NT2/D1 (cell line): ENCODE data around the gene PLPPR1.
A peak's percentile ranks its signal among the peaks of the same experiment; 100 is the strongest.

Source experiments
- DNase-seq: peaks from one replicate; pipeline ENCODE4 v3.0.0-alpha.2; 2011; ENCODE audit warnings: low read depth, low spot score
- H3K27me3 ChIP-seq: 2 replicates; pipeline ENCODE4 v1.6.0; 2011; ENCODE audit warnings: mild to moderate bottlenecking; ENCODE audit not compliant: insufficient read length, insufficient read depth
- H3K36me3 ChIP-seq: 2 replicates; pipeline ENCODE4 v1.6.1; 2011; ENCODE audit warnings: mild to moderate bottlenecking, low read length, mixed read lengths; ENCODE audit not compliant: insufficient read depth, insufficient read length
- H3K4me1 ChIP-seq: 2 replicates; pipeline ENCODE4 v1.5.1; 2011; ENCODE audit not compliant: insufficient read depth, insufficient read length
- H3K4me3 ChIP-seq: 2 replicates; pipeline ENCODE4 v1.5.1; 2011; ENCODE audit warnings: low read depth; ENCODE audit not compliant: insufficient read length
- H3K9ac ChIP-seq: 2 replicates; pipeline ENCODE4 v1.6.0; 2011; ENCODE audit warnings: low read depth; ENCODE audit not compliant: insufficient read length
- H3K9me3 ChIP-seq: 2 replicates; pipeline ENCODE4 v1.5.1; 2011; ENCODE audit warnings: mild to moderate bottlenecking, low read length; ENCODE audit not compliant: insufficient read depth
- SUZ12 ChIP-seq: IDR thresholded peaks from 2 replicates; pipeline ENCODE4 v1.6.1; 2011; ENCODE audit not compliant: insufficient read length, insufficient read depth; ENCODE audit errors: extremely low read depth
- YY1 ChIP-seq: IDR thresholded peaks from 2 replicates; pipeline ENCODE4 v1.6.1; 2011; ENCODE audit not compliant: insufficient read length, insufficient read depth
- ZNF274 ChIP-seq: IDR thresholded peaks from 2 replicates; pipeline ENCODE4 v1.6.1; 2011; ENCODE audit warnings: mild to moderate bottlenecking, low read depth, low read length

PLPPR1 gene

DNA sequence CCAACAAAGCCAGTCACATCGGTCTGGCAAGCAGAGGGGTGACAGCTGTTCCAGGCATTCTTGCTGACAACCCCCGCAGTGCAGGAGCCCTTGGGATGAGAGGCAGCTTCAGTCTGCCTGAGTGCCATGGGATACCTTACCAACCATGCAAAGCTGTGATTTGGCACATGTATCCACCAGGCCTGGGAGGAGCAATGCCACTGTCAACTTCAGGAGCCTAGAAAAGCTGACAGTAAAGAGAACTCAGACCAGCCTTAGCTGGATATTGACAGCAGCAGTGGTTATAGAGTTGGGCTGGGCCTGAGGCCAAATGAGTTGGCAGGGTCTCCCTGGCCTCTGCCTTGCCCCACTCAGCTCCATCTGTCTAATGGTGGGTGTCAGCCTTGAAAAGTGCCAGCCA lies 10.1 kb upstream of the PLPPR1 start:
- TF ChIP-seq SUZ12 (no peak), ZNF274 (no peak), YY1 (no peak)
- Histone ChIP-seq H3K4me3 (no peak overlapping the region), H3K36me3 (no peaks in the 10 kb centered on the region), H3K27me3 (no peaks in the 10 kb centered on the region), H3K9ac (no peak overlapping the region), H3K4me1 (no peaks in the 10 kb centered on the region), H3K9me3 (no peaks in the 10 kb centered on the region)
- DNase-seq = no peak

DNA sequence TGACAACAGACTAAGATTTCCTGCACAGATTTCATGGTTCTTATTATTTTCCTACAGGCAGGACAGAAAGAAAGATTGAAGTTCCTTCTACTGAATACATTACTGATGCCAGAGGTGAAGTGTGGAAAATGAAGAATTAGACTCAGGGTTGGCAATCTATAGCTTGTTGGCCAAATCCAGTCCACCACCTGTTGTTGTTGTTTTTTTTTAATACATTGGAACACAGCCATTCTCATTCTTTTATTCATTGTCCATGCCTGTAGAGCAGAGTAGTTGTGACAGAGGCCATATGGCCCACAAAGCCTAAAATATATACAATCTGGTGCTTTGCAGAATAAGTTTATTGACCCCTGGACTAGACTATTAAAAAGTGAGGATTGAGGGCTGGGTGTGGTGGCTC lies 5.8 kb upstream of the PLPPR1 start:
- no peak for DNase-seq
- TF ChIP-seq YY1 (no peak), ZNF274 (no peak), SUZ12 (no peak)
- no peaks in the 10 kb centered on the region for H3K4me1 ChIP-seq

DNA sequence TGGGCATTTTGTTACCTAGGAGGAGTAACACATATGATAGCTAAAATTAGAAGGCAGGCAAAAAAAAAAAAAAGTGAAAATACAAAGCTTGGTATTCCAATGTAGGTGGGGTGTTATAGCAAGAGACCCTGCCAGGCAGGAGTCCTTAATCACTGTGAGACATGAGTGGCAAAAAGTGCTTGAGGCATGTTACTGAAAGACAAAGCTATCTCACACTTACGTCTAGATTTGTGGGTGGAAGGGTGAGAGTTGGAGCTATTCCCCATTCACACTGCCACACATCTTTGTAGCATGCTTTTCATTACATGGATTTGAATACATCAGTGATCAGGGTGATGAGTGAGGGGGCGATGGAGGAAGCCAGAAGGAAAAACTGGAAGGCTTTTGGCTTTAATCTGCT lies 2.6 kb upstream of the PLPPR1 start:
- H3K27me3 ChIP-seq = peaks cover 48% of the 10 kb centered on the region
- H3K9ac ChIP-seq = no peak overlapping the region
- no peaks in the 10 kb centered on the region for H3K36me3 ChIP-seq
- H3K9me3 ChIP-seq = no peaks in the 10 kb centered on the region
- no peak overlapping the region for H3K4me3 ChIP-seq
- TF ChIP-seq YY1 = no peak
- TF ChIP-seq ZNF274 = no peak
- no peak for TF ChIP-seq SUZ12
- no peak for DNase-seq
- H3K4me1 ChIP-seq = no peaks in the 10 kb centered on the region

More for the DNA sequence above, 5.8 kb upstream of the PLPPR1 start:
- H3K36me3 ChIP-seq = no peaks in the 10 kb centered on the region
- peaks cover 17% of the 10 kb centered on the region for H3K27me3 ChIP-seq
- no peak overlapping the region for H3K4me3 ChIP-seq
- no peak overlapping the region for H3K9ac ChIP-seq
- H3K9me3 ChIP-seq = no peaks in the 10 kb centered on the region

DNA sequence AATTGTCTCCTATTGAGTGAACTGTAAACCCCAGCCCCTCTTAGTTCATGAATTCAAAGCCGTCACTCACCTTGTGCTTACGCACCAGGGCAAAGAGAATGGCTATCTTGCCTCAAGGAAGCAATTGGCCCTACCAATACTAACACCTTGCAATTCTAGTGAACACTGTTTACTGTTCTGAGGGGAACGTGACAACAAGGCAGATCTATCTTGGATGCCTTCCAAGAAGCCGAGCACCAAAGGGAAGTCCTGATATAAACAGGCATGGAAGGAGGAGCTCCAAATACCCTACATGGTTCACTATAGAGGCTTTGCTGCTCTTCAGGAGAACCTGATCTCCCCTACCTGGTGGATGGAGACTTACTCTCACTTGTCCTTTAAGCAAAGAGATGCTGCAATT lies 1.7 kb upstream of the PLPPR1 start:
- no peaks in the 10 kb centered on the region for H3K9me3 ChIP-seq
- no peak for TF ChIP-seq ZNF274
- TF ChIP-seq YY1 = no peak
- no peak for TF ChIP-seq SUZ12
- no peaks in the 10 kb centered on the region for H3K4me1 ChIP-seq
- H3K4me3 ChIP-seq = no peak overlapping the region
- H3K9ac ChIP-seq = no peak overlapping the region
- no peak for DNase-seq
- H3K27me3 ChIP-seq = peaks cover 57% of the 10 kb centered on the region
- no peaks in the 10 kb centered on the region for H3K36me3 ChIP-seq

DNA sequence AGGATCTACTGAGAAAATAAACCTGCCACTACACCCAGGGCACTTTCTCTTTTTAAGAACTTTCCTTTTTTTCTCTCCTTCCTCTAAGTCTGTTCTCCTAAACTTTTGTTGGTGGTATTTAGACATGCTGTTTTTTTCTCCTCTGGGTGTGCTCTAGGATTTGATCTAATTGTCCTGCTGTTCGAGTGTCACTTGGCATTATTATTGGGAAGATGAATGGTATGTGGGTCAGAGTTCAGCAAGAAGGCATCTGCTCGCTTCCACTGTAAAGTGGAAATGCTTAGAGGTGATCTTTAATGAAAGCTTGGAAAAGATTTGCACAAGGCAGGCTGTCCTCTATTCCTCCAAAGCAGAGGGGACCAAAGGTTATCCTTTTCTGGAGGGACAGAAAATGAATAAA lies 1.3 kb upstream of the PLPPR1 start:
- TF ChIP-seq YY1 = no peak
- TF ChIP-seq SUZ12 = no peak
- TF ChIP-seq ZNF274 = no peak
- no peaks in the 10 kb centered on the region for H3K36me3 ChIP-seq
- DNase-seq = no peak
- H3K27me3 ChIP-seq = peaks cover 61% of the 10 kb centered on the region
- no peak overlapping the region for H3K9ac ChIP-seq
- H3K4me1 ChIP-seq = no peaks in the 10 kb centered on the region
- H3K4me3 ChIP-seq = no peak overlapping the region
- H3K9me3 ChIP-seq = no peaks in the 10 kb centered on the region

DNA sequence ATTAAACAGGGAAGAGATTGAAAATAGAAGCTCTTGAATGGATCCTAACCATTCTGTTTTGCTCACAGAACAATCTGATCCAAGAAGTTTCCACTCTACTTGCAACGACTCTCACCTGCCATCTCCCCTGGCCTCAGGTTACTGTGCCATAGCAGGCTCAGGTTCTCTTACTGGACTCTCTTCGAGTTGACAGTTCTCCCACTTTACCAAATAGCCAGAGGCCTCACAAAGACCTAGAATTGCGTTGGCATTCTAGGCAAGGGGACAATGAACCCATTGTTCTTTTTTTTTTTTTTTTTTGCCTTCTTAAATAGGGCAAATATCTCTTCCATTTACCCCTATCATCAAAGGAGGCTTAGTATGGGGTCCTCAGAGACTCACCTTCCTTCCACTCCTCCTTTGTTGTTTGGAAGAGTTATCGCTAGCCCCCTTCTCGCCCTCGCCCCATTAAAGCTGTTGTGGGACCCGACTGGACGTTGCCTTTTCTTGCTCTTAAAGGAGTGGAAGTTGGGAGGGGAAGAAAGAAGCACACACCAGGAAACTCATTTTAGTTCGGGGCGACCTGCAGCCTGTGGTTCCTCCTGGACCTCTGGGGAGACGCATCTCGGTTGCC lies 688 bp upstream of the PLPPR1 start:
- Histone ChIP-seq H3K9me3 (no peaks in the 10 kb centered on the region), H3K4me3 (peak overlapping the region; percentile 86), H3K27me3 (peaks cover 66% of the 10 kb centered on the region), H3K9ac (peak overlapping the region; percentile 86), H3K4me1 (no peaks in the 10 kb centered on the region), H3K36me3 (no peaks in the 10 kb centered on the region)
- DNase-seq = no peak
- TF ChIP-seq ZNF274 (no peak), SUZ12 (no peak), YY1 (no peak)

DNA sequence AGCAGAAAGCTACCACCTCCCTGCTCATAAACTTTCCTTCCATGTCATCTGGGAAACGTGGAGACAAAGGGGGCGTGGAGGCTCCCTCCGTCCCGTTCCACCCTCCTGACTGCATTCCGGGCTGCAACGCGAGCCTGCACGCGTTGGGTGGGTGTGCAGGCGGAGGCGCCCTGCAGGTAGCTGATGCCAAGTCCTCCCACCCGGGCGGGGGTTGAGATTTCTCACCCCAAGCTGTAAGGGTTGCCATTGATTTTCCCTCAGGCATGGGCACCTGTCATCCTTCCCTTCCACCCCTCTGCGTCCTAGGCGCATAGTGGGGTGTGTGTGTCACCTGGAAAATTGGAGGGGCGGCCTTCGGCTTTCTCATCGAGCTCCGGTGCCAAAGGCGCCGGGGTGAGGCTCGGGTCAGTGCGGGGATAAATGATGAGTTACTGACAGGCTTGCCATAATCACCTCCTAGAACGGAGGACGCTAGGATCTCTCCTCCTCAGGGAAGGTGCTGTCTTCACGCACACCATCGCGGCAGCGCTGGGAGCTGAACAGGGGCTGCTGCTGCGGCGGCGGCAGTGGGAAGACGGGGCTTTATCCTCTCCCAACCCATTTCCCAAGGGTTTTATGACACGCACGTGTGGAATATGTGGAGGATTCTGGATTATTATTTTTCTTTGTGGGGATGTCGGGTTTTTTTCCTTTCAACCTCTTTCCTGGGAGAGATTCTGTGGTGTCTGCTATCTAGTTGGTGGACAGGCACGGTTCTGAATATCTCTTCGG lies 973 bp downstream of the PLPPR1 start:
- Histone ChIP-seq H3K27me3 (peaks cover 67% of the 10 kb centered on the region), H3K4me3 (peak overlapping the region; percentile 86), H3K9me3 (no peaks in the 10 kb centered on the region), H3K36me3 (no peaks in the 10 kb centered on the region), H3K9ac (peak overlapping the region; percentile 81), H3K4me1 (no peaks in the 10 kb centered on the region)
- TF ChIP-seq YY1 (no peak), SUZ12 (peak; percentile 97), ZNF274 (no peak)
- no peak for DNase-seq
